Activated naive CD8-positive, alpha-beta T cell treated with anti-CD3 and anti-CD28 coated beads for 36 hours (primary cell): ENCODE data around the gene ADAMTS8. TPM values are rescaled to one million over a fixed set of nuclear protein-coding genes. Genes with fewer than 3 reads are reported as not detected.

Experiments used
- DNase-seq: peaks from one replicate; pipeline ENCODE4 v3.0.0; 2021
- H3K27ac Mint-ChIP-seq: one replicate; pipeline ENCODE4 v1.8.0; 2022; ENCODE audit warnings: mild to moderate bottlenecking, moderate library complexity, mixed read lengths
- H3K27me3 Mint-ChIP-seq: one replicate; pipeline ENCODE4 v1.8.0; 2022; ENCODE audit warnings: mild to moderate bottlenecking, mixed read lengths
- H3K36me3 Mint-ChIP-seq: one replicate; pipeline ENCODE4 v1.8.0; 2021; ENCODE audit warnings: mild to moderate bottlenecking, mixed read lengths
- H3K4me1 Mint-ChIP-seq: one replicate; pipeline ENCODE4 v1.8.0; 2021; ENCODE audit warnings: mixed read lengths
- H3K4me3 Mint-ChIP-seq: one replicate; pipeline ENCODE4 v1.8.0; 2022; ENCODE audit warnings: mild to moderate bottlenecking, moderate library complexity, mixed read lengths
- H3K9me3 Mint-ChIP-seq: one replicate; pipeline ENCODE4 v1.8.0; 2022; ENCODE audit warnings: mixed read lengths
- total RNA-seq, 2 experiments: library from RNA; stranded (reverse); gene quantifications; one replicate each; pipeline ENCODE4 v1.2.3, GENCODE V29; 2021

ADAMTS8 gene
- total RNA-seq: not detected

- Mint-ChIP-seq H3K4me1 (peaks cover 5% of the 10 kb centered on the region), H3K4me3 (peak within 1 kb of the TSS; percentile 70), H3K36me3 (peaks cover 2% of the 10 kb centered on the region), H3K9me3 (no peaks in the 10 kb centered on the region), H3K27me3 (peaks cover 60% of the 10 kb centered on the region), H3K27ac (no peak within 1 kb of the TSS)
- peak; percentile 16 for DNase-seq
Measured at GRCh38 chr11:130428316-130429119, at the start of gene ADAMTS8. Gene ADAMTS8, minus strand, starts transcription at chr11:130428609. Its CDS starts 323 bp downstream, at chr11:130428286.

GRCh38 chr11:130477586-130478203 lies 49.3 kb upstream of the ADAMTS8 start:
- DNase-seq: no peak
- H3K9me3 Mint-ChIP-seq: no peaks in the 10 kb centered on the region
- H3K27me3 Mint-ChIP-seq: no peaks in the 10 kb centered on the region
- H3K4me3 Mint-ChIP-seq: no peak overlapping the region
- no peaks in the 10 kb centered on the region for H3K36me3 Mint-ChIP-seq
- no peaks in the 10 kb centered on the region for H3K4me1 Mint-ChIP-seq
- H3K27ac Mint-ChIP-seq: peak overlapping the region; percentile 18

- Mint-ChIP-seq H3K4me1 (no peaks in the 10 kb centered on the region), H3K36me3 (no peaks in the 10 kb centered on the region), H3K27me3 (no peaks in the 10 kb centered on the region), H3K27ac (peak overlapping the region; percentile 18), H3K4me3 (no peak overlapping the region), H3K9me3 (no peaks in the 10 kb centered on the region)
- no peak for DNase-seq
Measured at GRCh38 chr11:130476922-130477491, 48.6 kb upstream of the ADAMTS8 start.

- Mint-ChIP-seq H3K36me3 (no peaks in the 10 kb centered on the region), H3K27me3 (no peaks in the 10 kb centered on the region), H3K9me3 (no peaks in the 10 kb centered on the region), H3K4me1 (no peaks in the 10 kb centered on the region), H3K4me3 (no peak overlapping the region), H3K27ac (no peak overlapping the region)
- no peak for DNase-seq
Measured at GRCh38 chr11:130476200-130476921, 48.0 kb upstream of the ADAMTS8 start.

GRCh38 chr11:130475426-130476053 lies 47.1 kb upstream of the ADAMTS8 start:
- Mint-ChIP-seq H3K4me1 (no peaks in the 10 kb centered on the region), H3K9me3 (no peaks in the 10 kb centered on the region), H3K27ac (no peak overlapping the region), H3K36me3 (no peaks in the 10 kb centered on the region), H3K4me3 (no peak overlapping the region), H3K27me3 (no peaks in the 10 kb centered on the region)
- no peak for DNase-seq

GRCh38 chr11:130474637-130475400 lies 46.4 kb upstream of the ADAMTS8 start:
- Mint-ChIP-seq H3K36me3 (no peaks in the 10 kb centered on the region), H3K4me3 (no peak overlapping the region), H3K27me3 (no peaks in the 10 kb centered on the region), H3K27ac (no peak overlapping the region), H3K9me3 (no peaks in the 10 kb centered on the region), H3K4me1 (no peaks in the 10 kb centered on the region)
- DNase-seq: no peak

GRCh38 chr11:130473795-130474377 lies 45.5 kb upstream of the ADAMTS8 start:
- no peaks in the 10 kb centered on the region for H3K36me3 Mint-ChIP-seq
- H3K27ac Mint-ChIP-seq: no peak overlapping the region
- no peaks in the 10 kb centered on the region for H3K4me1 Mint-ChIP-seq
- no peak for DNase-seq
- H3K9me3 Mint-ChIP-seq: no peaks in the 10 kb centered on the region
- no peaks in the 10 kb centered on the region for H3K27me3 Mint-ChIP-seq
- no peak overlapping the region for H3K4me3 Mint-ChIP-seq

- H3K36me3 Mint-ChIP-seq: no peaks in the 10 kb centered on the region
- H3K9me3 Mint-ChIP-seq: no peaks in the 10 kb centered on the region
- H3K4me1 Mint-ChIP-seq: no peaks in the 10 kb centered on the region
- no peak overlapping the region for H3K27ac Mint-ChIP-seq
- no peaks in the 10 kb centered on the region for H3K27me3 Mint-ChIP-seq
- no peak for DNase-seq
- H3K4me3 Mint-ChIP-seq: no peak overlapping the region
Measured at GRCh38 chr11:130473056-130473794, 44.8 kb upstream of the ADAMTS8 start.

- no peaks in the 10 kb centered on the region for H3K4me1 Mint-ChIP-seq
- no peak overlapping the region for H3K4me3 Mint-ChIP-seq
- H3K9me3 Mint-ChIP-seq: no peaks in the 10 kb centered on the region
- H3K27ac Mint-ChIP-seq: no peak overlapping the region
- no peaks in the 10 kb centered on the region for H3K27me3 Mint-ChIP-seq
- H3K36me3 Mint-ChIP-seq: no peaks in the 10 kb centered on the region
- no peak for DNase-seq
Measured at GRCh38 chr11:130472434-130472961, 44.1 kb upstream of the ADAMTS8 start.

- no peaks in the 10 kb centered on the region for H3K4me1 Mint-ChIP-seq
- H3K27ac Mint-ChIP-seq: no peak overlapping the region
- no peaks in the 10 kb centered on the region for H3K27me3 Mint-ChIP-seq
- H3K36me3 Mint-ChIP-seq: no peaks in the 10 kb centered on the region
- no peak overlapping the region for H3K4me3 Mint-ChIP-seq
- no peaks in the 10 kb centered on the region for H3K9me3 Mint-ChIP-seq
- no peak for DNase-seq
Measured at GRCh38 chr11:130471731-130472433, 43.5 kb upstream of the ADAMTS8 start.

- H3K4me1 Mint-ChIP-seq: no peaks in the 10 kb centered on the region
- no peaks in the 10 kb centered on the region for H3K36me3 Mint-ChIP-seq
- no peak overlapping the region for H3K27ac Mint-ChIP-seq
- H3K9me3 Mint-ChIP-seq: no peaks in the 10 kb centered on the region
- no peak overlapping the region for H3K4me3 Mint-ChIP-seq
- DNase-seq: no peak
- no peaks in the 10 kb centered on the region for H3K27me3 Mint-ChIP-seq
Measured at GRCh38 chr11:130470832-130471706, 42.7 kb upstream of the ADAMTS8 start.

- Mint-ChIP-seq H3K27ac (no peak overlapping the region), H3K9me3 (no peaks in the 10 kb centered on the region), H3K4me1 (no peaks in the 10 kb centered on the region), H3K36me3 (no peaks in the 10 kb centered on the region), H3K27me3 (no peaks in the 10 kb centered on the region), H3K4me3 (no peak overlapping the region)
- no peak for DNase-seq
Measured at GRCh38 chr11:130469181-130469580, 40.8 kb upstream of the ADAMTS8 start.
